Neural cell (in vitro differentiated cells): Measurements from ENCODE around the gene NPFF.

Source experiments
- CTCF ChIP-seq: fragments of 450-650 bp; IDR thresholded peaks from 2 replicates; pipeline ENCODE4 v1.5.1; 2014; ENCODE audit warnings: antibody characterized with exemption, mild to moderate bottlenecking, moderate library complexity; ENCODE audit not compliant: poor library complexity, severe bottlenecking
- EP300 ChIP-seq: fragments of 450-650 bp; conservative IDR thresholded peaks from 2 replicates; pipeline ENCODE4 v1.6.1; 2014; ENCODE audit warnings: antibody characterized with exemption, mild to moderate bottlenecking, moderate library complexity; ENCODE audit not compliant: poor library complexity, severe bottlenecking
- EZH2 ChIP-seq: fragments of 200-600, 300-800 bp; shearing (Covaris generic), sonication (generic); IDR thresholded peaks from 2 replicates; pipeline ENCODE4 v1.6.1; 2014; ENCODE audit warnings: antibody characterized with exemption, low read length, borderline replicate concordance, mild to moderate bottlenecking; ENCODE audit not compliant: insufficient read depth, poor library complexity, severe bottlenecking
- MXI1 ChIP-seq: fragments of 450-650 bp; conservative IDR thresholded peaks from 2 replicates; pipeline ENCODE4 v1.6.1; 2014; ENCODE audit warnings: antibody characterized with exemption, mild to moderate bottlenecking; ENCODE audit not compliant: poor library complexity, severe bottlenecking
- POLR2AphosphoS5 ChIP-seq: IDR thresholded peaks from 2 replicates; pipeline ENCODE4 v1.6.1; 2012
- RAD21 ChIP-seq: fragments of 450-650 bp; conservative IDR thresholded peaks from 2 replicates; pipeline ENCODE4 v1.6.1; 2014; ENCODE audit warnings: antibody characterized with exemption, mild to moderate bottlenecking, moderate library complexity
- REST ChIP-seq: IDR thresholded peaks from 2 replicates; pipeline ENCODE4 v1.6.1; 2012; ENCODE audit warnings: borderline replicate concordance
- SMC3 ChIP-seq: fragments of 450-650 bp; conservative IDR thresholded peaks from 2 replicates; pipeline ENCODE4 v1.6.1; 2014; ENCODE audit warnings: antibody characterized with exemption, mild to moderate bottlenecking, moderate library complexity; ENCODE audit not compliant: poor library complexity
- TAF1 ChIP-seq: IDR thresholded peaks from 2 replicates; pipeline ENCODE4 v1.6.1; 2012; ENCODE audit warnings: low read depth

GRCh38 chr12:53492830-53493609 is 14.3 kb downstream of the NPFF start:
- TF ChIP-seq POLR2AphosphoS5: peak; percentile 94
- no peak for TF ChIP-seq RAD21
- TF ChIP-seq CTCF: no peak
- no peak for TF ChIP-seq REST
- no peak for TF ChIP-seq EZH2
- TF ChIP-seq SMC3: no peak
- peak; percentile 72 for TF ChIP-seq TAF1
- TF ChIP-seq EP300: no peak
- TF ChIP-seq MXI1: peak; percentile 72
